Transverse colon (tissue), 4 donors: ENCODE measurements around the gene CDC20B. TPM values are rescaled to one million over a fixed set of nuclear protein-coding genes. Genes with fewer than 3 reads are reported as not detected.

Experiments
- DNase-seq: peaks from one replicate; pipeline ENCODE4 v3.0.0-alpha.2; 2019
- H3K27ac ChIP-seq, 4 donors: fragments of 200-600 bp; sonication (generic); 2 replicates each; pipeline ENCODE4 v1.5.1; 2016 to 2018; ENCODE audit warnings: inconsistent platforms in 4 of 4
- H3K27me3 ChIP-seq: fragments of 200-600 bp; sonication (generic); 2 replicates; pipeline ENCODE4 v1.5.1; 2017; ENCODE audit warnings: inconsistent platforms
- H3K36me3 ChIP-seq, 4 donors: fragments of 200-600 bp; sonication (generic); 2 replicates each; pipeline ENCODE4 v1.5.1; 2017 to 2019; ENCODE audit warnings: inconsistent platforms in 4 of 4
- H3K4me1 ChIP-seq, 4 donors: fragments of 200-600 bp; sonication (generic); 2 replicates each; pipeline ENCODE4 v1.5.1; 2017 to 2020; ENCODE audit warnings: inconsistent platforms in 4 of 4
- H3K4me3 ChIP-seq, 4 donors: fragments of 200-600 bp; sonication (generic); 1 replicate in 1 of 4; 2 replicates in 3 of 4; pipeline versions ENCODE4 v1.5.1 to v1.6.1; 2017 to 2019; ENCODE audit warnings: inconsistent platforms in 4 of 4
- H3K9me3 ChIP-seq, 2 donors: fragments of 200-600 bp; sonication (generic); 2 replicates each; pipeline ENCODE4 v1.5.1; 2017 to 2019; ENCODE audit warnings: inconsistent platforms in 2 of 2
- CTCF ChIP-seq, 5 experiments: fragments of 200-600 bp in 3 of 5; fragments of 450-650 bp in 2 of 5; sonication (generic) in 3 of 5; IDR thresholded peaks; 1 replicate in 2 of 5; 2 replicates in 3 of 5; pipeline ENCODE4 v1.5.1; 2016 to 2017; ENCODE audit warnings: antibody characterized with exemption in 5 of 5, inconsistent platforms in 3 of 5, mild to moderate bottlenecking in 2 of 5, moderate library complexity in 1 of 5
- EP300 ChIP-seq: sonication (generic); formaldehyde crosslinking; IDR thresholded peaks from one replicate; pipeline ENCODE4 v1.6.1; 2017; ENCODE audit warnings: antibody characterized with exemption, low read depth
- POLR2A ChIP-seq: fragments of 450-650 bp; IDR thresholded peaks from one replicate; pipeline ENCODE4 v1.6.1; 2016; ENCODE audit warnings: antibody characterized with exemption, mild to moderate bottlenecking, moderate library complexity
- POLR2AphosphoS5 ChIP-seq, 3 donors: sonication (generic); formaldehyde crosslinking; IDR thresholded peaks; one replicate each; pipeline ENCODE4 v1.6.1; 2016; ENCODE audit warnings: antibody characterized with exemption in 3 of 3
- WGBS, 2 donors: methylation state at CpG; one replicate each; pipeline ENCODE4 v1.1.5; 2018; ENCODE audit warnings: low coverage in 1 of 2; 5-methylcytosine and 5-hydroxymethylcytosine counted together
- in situ Hi-C, 4 donors: fragments of 200-750 bp; cut with MboI; loops; one replicate each; pipeline versions ENCODE4 v1.15.0 to v1.15.1; 2017; ENCODE audit warnings: low sequenced_read_pairs in 3 of 4, low pct_ligation_motif_present in 1 of 4, low pct_unique_long_range_greater_than_20kb in 1 of 4
- intact Hi-C: fragments of 100-400 bp; cut with DNase I; formaldehyde crosslinking; loops from one replicate; pipeline ENCODE4 v1.15.1; 2023; ENCODE audit warnings: low total_unique reads
- small RNA-seq, 4 donors: library from RNA; depleted of rRNA; stranded (forward); fragments of <200 nt; gene quantifications; one replicate each; pipeline ENCODE3, GENCODE V24; 2016
- total RNA-seq, 4 donors: library from RNA; depleted of rRNA; stranded (reverse); fragments of >200 nt; gene quantifications; one replicate each; pipeline ENCODE4 v1.1.0, GENCODE V29; 2016

The CDC20B gene
- total RNA-seq, 4 donors from 2014 or later: not detected

GRCh38 chr5:55064523-55064922 is 108.5 kb downstream of the CDC20B start:
- no peak for DNase-seq
- intact Hi-C loops: no loop called here
- no peaks in the 10 kb centered on the region for H3K4me1 ChIP-seq
- TF ChIP-seq CTCF (IDR thresholded peaks at IDR 0.05): no peak
- TF ChIP-seq POLR2AphosphoS5 (IDR thresholded peaks at IDR 0.05): no peak
- no peak for TF ChIP-seq POLR2A
- TF ChIP-seq EP300: no peak
- no peaks in the 10 kb centered on the region for H3K9me3 ChIP-seq
- H3K27me3 ChIP-seq: no peaks in the 10 kb centered on the region
- H3K27ac ChIP-seq: no peak overlapping the region
- H3K36me3 ChIP-seq: no peaks in the 10 kb centered on the region
- no peak overlapping the region for H3K4me3 ChIP-seq
- in situ Hi-C loops: no loop called here
- 77 to 93% methylated on average over 2 to 3 of the region's 3 CpGs for WGBS, 2 donors

DNA sequence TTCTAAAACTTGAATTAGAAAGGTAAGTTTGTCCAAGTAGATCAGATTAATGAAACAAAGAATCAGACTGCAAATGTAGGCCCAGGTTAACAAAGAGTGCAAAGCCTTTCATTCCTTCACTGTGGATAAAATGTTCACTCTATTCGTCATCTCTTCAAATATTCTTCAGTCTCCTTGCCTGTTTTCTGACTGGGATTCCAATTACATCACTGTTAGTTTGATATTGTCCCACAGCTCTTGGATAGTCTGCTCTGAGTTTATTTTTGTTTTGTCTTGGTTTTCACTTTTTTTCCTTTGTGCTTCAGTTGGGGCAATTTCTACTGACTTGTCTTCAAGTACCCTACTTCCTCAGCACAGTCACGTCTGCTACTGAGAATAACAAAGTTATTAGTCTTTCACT is 109.1 kb downstream of the CDC20B start:
- WGBS, 2 donors: 54 to 65% methylated on average over 2 of the region's 2 CpGs
- in situ Hi-C loops (no loop called here), intact Hi-C loops (no loop called here)
- DNase-seq: no peak
- H3K36me3 ChIP-seq: no peaks in the 10 kb centered on the region
- H3K9me3 ChIP-seq: no peaks in the 10 kb centered on the region
- H3K4me3 ChIP-seq: no peak overlapping the region
- TF ChIP-seq CTCF (IDR thresholded peaks at IDR 0.05): no peak
- no peak for TF ChIP-seq POLR2A
- TF ChIP-seq POLR2AphosphoS5 (IDR thresholded peaks at IDR 0.05): no peak
- TF ChIP-seq EP300: no peak
- no peaks in the 10 kb centered on the region for H3K27me3 ChIP-seq
- no peaks in the 10 kb centered on the region for H3K4me1 ChIP-seq
- no peak overlapping the region for H3K27ac ChIP-seq

GRCh38 chr5:55063220-55063863 is 109.6 kb downstream of the CDC20B start:
- no peaks in the 10 kb centered on the region for H3K4me1 ChIP-seq
- intact Hi-C loops (no loop called here), in situ Hi-C loops (no loop called here)
- no peaks in the 10 kb centered on the region for H3K36me3 ChIP-seq
- no peaks in the 10 kb centered on the region for H3K27me3 ChIP-seq
- no peak overlapping the region for H3K27ac ChIP-seq
- 49 to 65% methylated on average over 3 to 5 of the region's 5 CpGs for WGBS, 2 donors
- no peak for DNase-seq
- TF ChIP-seq CTCF (IDR thresholded peaks at IDR 0.05) (no peak), POLR2AphosphoS5 (IDR thresholded peaks at IDR 0.05) (no peak)
- H3K4me3 ChIP-seq: no peak overlapping the region
- no peaks in the 10 kb centered on the region for H3K9me3 ChIP-seq

Small RNA genes within 50 kb of the gene (small RNA-seq; reads per million reads assigned to genes)
- gene MIR449A: 0 to 0.56 (median 0.20) reads per million in 4 donors
- gene MIR449B: 0 reads per million in 4 donors
- gene MIR449C: 0 to 2.1 (median 0.47) reads per million in 4 donors

Other genes starting within 250 kb of the CDC20B start
- not detected for gene ESM1, start 187.6 kb downstream of the CDC20B start, total RNA-seq
- 1 to 10 TPM in 3 of 4 donors, not detected in 1; 1.5 to 9.0 (median 2.1) TPM for gene GZMK, start 148.9 kb downstream of the CDC20B start, total RNA-seq
- gene GZMA, start 70.5 kb downstream of the CDC20B start, total RNA-seq: 1 to 10 TPM in 2 of 4 donors, not detected in 2; 7.6 to 8.3 TPM
- gene GPX8, start 13.0 kb downstream of the CDC20B start, total RNA-seq: 1 to 10 TPM in 3 of 4 donors, not detected in 1; 2.7 to 4.0 (median 3.5) TPM
- under 1 TPM in 1 of 4 donors, not detected in 3; 0.95 TPM for gene MCIDAS, start 54.1 kb upstream of the CDC20B start, total RNA-seq
- gene CCNO, start 60.4 kb upstream of the CDC20B start, total RNA-seq: 1 to 10 TPM in 3 of 4 donors, under 1 TPM in 1; 0.80 to 6.0 (median 2.8) TPM
- 10 to 100 TPM in 3 of 4 donors, 1 to 10 TPM in 1; 9.4 to 33.0 (median 17.6) TPM for gene DHX29, start 134.5 kb upstream of the CDC20B start, total RNA-seq
- gene MTREX, start 134.8 kb upstream of the CDC20B start, total RNA-seq: 10 to 100 TPM; 29.5 to 85.9 (median 65.5) TPM